Large intestine (tissue), 3 donors: ENCODE data around the gene RASSF10. TPM values are rescaled to one million over a fixed set of nuclear protein-coding genes. Genes with fewer than 3 reads are reported as not detected.

ENCODE experiments used
- DNase-seq, 2 donors: peaks; one replicate each; pipeline versions ENCODE4 v3.0.0 to v3.0.0-alpha.2; 2013
- H3K27ac ChIP-seq: one replicate; pipeline ENCODE4 v1.5.1; 2013; ENCODE audit warnings: low read length
- H3K27me3 ChIP-seq: 2 replicates; pipeline ENCODE4 v1.6.1; 2013; ENCODE audit warnings: low read length; ENCODE audit not compliant: control insufficient read depth, insufficient read depth
- H3K36me3 ChIP-seq: 2 replicates; pipeline ENCODE4 v1.6.1; 2013; ENCODE audit warnings: low read length; ENCODE audit not compliant: control insufficient read depth, insufficient read depth
- H3K4me1 ChIP-seq: one replicate; pipeline ENCODE4 v1.6.1; 2013; ENCODE audit warnings: low read length; ENCODE audit not compliant: control insufficient read depth, insufficient read depth
- H3K4me3 ChIP-seq: one replicate; pipeline ENCODE4 v1.5.1; 2013; ENCODE audit warnings: low read length
- H3K9me3 ChIP-seq: one replicate; pipeline ENCODE4 v1.6.1; 2013; ENCODE audit warnings: mild to moderate bottlenecking, low read depth, low read length, moderate library complexity; ENCODE audit not compliant: control insufficient read depth
- WGBS: methylation state at CpG from one replicate; pipeline ENCODE4 v1.1.5; 2013; ENCODE audit warnings: low lambda C conversion rate; ENCODE audit not compliant: insufficient coverage; 5-methylcytosine and 5-hydroxymethylcytosine counted together
- polyA plus RNA-seq: library from polyadenylated mRNA; unstranded; fragments of 120-200 nt; gene quantifications from one replicate; pipeline ENCODE4 v1.2.1, GENCODE V29; 2013

RASSF10 gene
- polyA plus RNA-seq, 1 donor, result 3.6 TPM

- Histone ChIP-seq H3K27me3 (no peaks in the 10 kb centered on the region), H3K4me3 (no peak overlapping the region), H3K36me3 (no peaks in the 10 kb centered on the region), H3K4me1 (peaks cover 10% of the 10 kb centered on the region), H3K27ac (no peak overlapping the region), H3K9me3 (no peaks in the 10 kb centered on the region)
- no CpG with 5 or more reads among the region's 5 CpGs for WGBS
- peak; percentile 28 to 65 for DNase-seq
Measured at GRCh38 chr11:13052130-13052571, 43.0 kb downstream of the RASSF10 start.

GRCh38 chr11:13053255-13053917 is 44.3 kb downstream of the RASSF10 start:
- no peak for DNase-seq
- Histone ChIP-seq H3K27ac (no peak overlapping the region), H3K4me1 (peaks cover 10% of the 10 kb centered on the region), H3K27me3 (no peaks in the 10 kb centered on the region), H3K36me3 (no peaks in the 10 kb centered on the region), H3K4me3 (no peak overlapping the region), H3K9me3 (no peaks in the 10 kb centered on the region)
- no CpG with 5 or more reads among the region's 6 CpGs for WGBS

GRCh38 chr11:13054278-13054677 is 45.2 kb downstream of the RASSF10 start:
- Histone ChIP-seq H3K27ac (no peak overlapping the region), H3K9me3 (no peaks in the 10 kb centered on the region), H3K36me3 (no peaks in the 10 kb centered on the region), H3K4me1 (peaks cover 10% of the 10 kb centered on the region), H3K27me3 (no peaks in the 10 kb centered on the region), H3K4me3 (no peak overlapping the region)
- DNase-seq, result no peak
- no CpG with 5 or more reads among the region's 3 CpGs for WGBS

GRCh38 chr11:13055200-13055599 is 46.1 kb downstream of the RASSF10 start:
- WGBS, result 67% methylated on average over 1 of the region's 2 CpGs
- no peaks in the 10 kb centered on the region for H3K9me3 ChIP-seq
- H3K4me1 ChIP-seq, result peaks cover 10% of the 10 kb centered on the region
- no peaks in the 10 kb centered on the region for H3K36me3 ChIP-seq
- H3K27me3 ChIP-seq, result no peaks in the 10 kb centered on the region
- H3K27ac ChIP-seq, result no peak overlapping the region
- H3K4me3 ChIP-seq, result no peak overlapping the region
- no peak for DNase-seq

- Histone ChIP-seq H3K36me3 (no peaks in the 10 kb centered on the region), H3K4me1 (peaks cover 16% of the 10 kb centered on the region), H3K4me3 (no peak overlapping the region), H3K27ac (no peak overlapping the region), H3K27me3 (no peaks in the 10 kb centered on the region), H3K9me3 (no peaks in the 10 kb centered on the region)
- no peak for DNase-seq
- WGBS, result 90% methylated on average over 1 of the region's 3 CpGs
Measured at GRCh38 chr11:13061294-13061990, 52.3 kb downstream of the RASSF10 start.
